Heart right ventricle (tissue), 16 donors: Measurements from ENCODE around the gene DCTN1. TPM values are rescaled to one million over a fixed set of nuclear protein-coding genes. Genes with fewer than 3 reads are reported as not detected.

Experiments used
- ATAC-seq, 8 donors: fragments of 200-7000 bp; cut with Tn5 transposase; one replicate each; pipeline ENCODE4 v1.9.1; 2020; ENCODE audit warnings: mild to moderate bottlenecking in 8 of 8, moderate library complexity in 8 of 8, moderate number of reproducible peaks in 1 of 8
- DNase-seq, 2 donors: peaks; one replicate each; pipeline ENCODE4 v3.0.0-alpha.2; 2020
- H3K27ac ChIP-seq, 10 donors: fragments of 200-600 bp; sonication (generic) in 2 of 10; one replicate each; pipeline versions ENCODE4 v1.5.0 to v1.8.0; 2020 to 2022; ENCODE audit warnings: mild to moderate bottlenecking in 3 of 10
- H3K27me3 ChIP-seq, 7 donors: fragments of 200-600 bp; one replicate each; pipeline ENCODE4 v1.8.0; 2021 to 2022; ENCODE audit warnings: mild to moderate bottlenecking in 2 of 7
- H3K36me3 ChIP-seq, 9 donors: fragments of 200-600 bp; sonication (generic) in 1 of 9; one replicate each; pipeline versions ENCODE4 v1.5.0 to v1.8.0; 2020 to 2022; ENCODE audit warnings: mild to moderate bottlenecking in 2 of 9
- H3K4me1 ChIP-seq, 9 donors: fragments of 200-600 bp; sonication (generic) in 1 of 9; one replicate each; pipeline versions ENCODE4 v1.5.0 to v1.8.0; 2020 to 2022; ENCODE audit warnings: mild to moderate bottlenecking in 4 of 9
- H3K4me3 ChIP-seq, 10 donors: fragments of 200-600 bp; sonication (generic) in 2 of 10; one replicate each; pipeline versions ENCODE4 v1.5.0 to v1.8.0; 2020 to 2022; ENCODE audit warnings: mild to moderate bottlenecking in 7 of 10, moderate library complexity in 2 of 10
- H3K9me3 ChIP-seq, 11 donors: fragments of 200-600 bp in 10 of 11; sonication (generic) in 2 of 11; one replicate each; pipeline versions ENCODE4 v1.5.0 to v1.8.0; 2013 to 2022; ENCODE audit warnings: mild to moderate bottlenecking in 2 of 11, control low read depth in 1 of 11, moderate library complexity in 1 of 11
- CTCF ChIP-seq, 9 donors: fragments of 200-600 bp; sonication (generic) in 2 of 9; IDR thresholded peaks; one replicate each; pipeline versions ENCODE4 v1.5.0 to v1.8.0; 2021 to 2022; ENCODE audit warnings: antibody characterized with exemption in 9 of 9, mild to moderate bottlenecking in 5 of 9, moderate library complexity in 1 of 9
- WGBS, 2 donors: extraction: QIAGEN DNeasy Blood & Tissue Kit; methylation state at CpG; one replicate each; pipeline ENCODE4 v1.1.7; 2013; ENCODE audit warnings: inconsistent platforms in 1 of 2; 5-methylcytosine and 5-hydroxymethylcytosine counted together
- intact Hi-C, 10 donors: fragments of 100-400 bp; cut with DNase I; formaldehyde crosslinking; loops; one replicate each; pipeline versions ENCODE4 v1.11.1 to v1.14.2; 2022
- polyA plus RNA-seq, 2 donors: library from polyadenylated mRNA; stranded (reverse); fragments of 200-250 nt; gene quantifications; one replicate each; pipeline ENCODE4 v1.2.3, GENCODE V29; 2013
- total RNA-seq, 10 donors: library from RNA; stranded (reverse); fragmentation: NEBNext Ultra II Directional in 3 of 10; extraction: Animal tissue kit (Norgen Biotek cat#: 25700) in 3 of 10; gene quantifications; one replicate each; pipeline versions ENCODE4 v1.2.1 to v1.2.4, GENCODE V29; 2021 to 2023
- donor health status: Arrhythmogenic right ventricular cardiomyopathy.
- donor health status: ischemic (EF 13 %, LVEDD 7.1; RV severe dilation, severe dysfunction).
- donor health status: healthy with polysubstance abuse.
- donor health status: DM: no; HTN: yes; CAD: no.
- donor health status: DM: no; HTN: no; CAD: no.
- donor health status: ischemic (EF 25% LVEDD 6.9; RV normal size, moderate dysfunction).
- donor health status: ischemic (EF 25% LVEDD 5.7; RV mildly dilated, moderate dysfunction).
- donor health status: healthy.
- donor health status: DM: yes; HTN: yes; CAD: no.
- donor health status: Ischemic cardiomyopathy.
- donor health status: ischemic (EF 35%, LVEDD 5.7; RV mildly dilated, moderate dysfunction).
- donor health status: nonischemic (EF 11% LVEDD 7.7; RV severe dilation, severe dysfunction).
- donor health status: DM: yes; HTN: yes; CAD: no.
- donor health status: PGD.
- donor health status: ischemic (EF 29% LVEDD 5.4; RV normal size, mild dysfunction).
- donor health status: nonischemic (EF 23%, LVEDD 6.1; RV moderate dilation, normal function).

DCTN1 gene
- total and polyA plus RNA-seq, 12 donors = 123 to 285 (median 183) TPM

- intact Hi-C loops = no loop called here
- Histone ChIP-seq H3K27me3 (no peaks in the 10 kb centered on the region), H3K4me1 (peaks cover 0 to 17% (median 14%) of the 10 kb centered on the region in 9 donors), H3K36me3 (peaks cover 0 to 62% (median 45%) of the 10 kb centered on the region in 9 donors), H3K9me3 (no peaks in the 10 kb centered on the region), H3K27ac (no peak overlapping the region), H3K4me3 (no peak overlapping the region)
- no peak for TF ChIP-seq CTCF (IDR thresholded peaks at IDR 0.05)
- WGBS, 2 donors = 84 to 85% methylated on average over 7 of the region's 7 CpGs
- ATAC-seq (no peak), DNase-seq (no peak)
These were observed 45.4 kb upstream of the DCTN1 start for GRCh38 chr2:74425523-74425922.

GRCh38 chr2:74424995-74425406 lies 44.9 kb upstream of the DCTN1 start:
- H3K36me3 ChIP-seq = peaks cover 0 to 56% (median 40%) of the 10 kb centered on the region in 9 donors
- no peaks in the 10 kb centered on the region for H3K9me3 ChIP-seq
- intact Hi-C loops = no loop called here
- no peaks in the 10 kb centered on the region for H3K27me3 ChIP-seq
- H3K4me3 ChIP-seq = no peak overlapping the region
- ATAC-seq = no peak
- no peak overlapping the region for H3K27ac ChIP-seq
- no peak for DNase-seq
- WGBS, 2 donors = 79% methylated on average over 5 of the region's 5 CpGs
- H3K4me1 ChIP-seq = peaks cover 0 to 19% (median 15%) of the 10 kb centered on the region in 9 donors
- TF ChIP-seq CTCF (IDR thresholded peaks at IDR 0.05) = no peak

GRCh38 chr2:74424139-74424992 lies 44.3 kb upstream of the DCTN1 start:
- H3K27me3 ChIP-seq = no peaks in the 10 kb centered on the region
- H3K4me3 ChIP-seq = no peak overlapping the region
- TF ChIP-seq CTCF (IDR thresholded peaks at IDR 0.05) = no peak
- H3K4me1 ChIP-seq = peaks cover 0 to 23% (median 15%) of the 10 kb centered on the region in 9 donors
- H3K36me3 ChIP-seq = peaks cover 0 to 50% (median 33%) of the 10 kb centered on the region in 9 donors
- WGBS, 2 donors = 82 to 85% methylated on average over 5 of the region's 5 CpGs
- no peak for DNase-seq
- no peak overlapping the region for H3K27ac ChIP-seq
- H3K9me3 ChIP-seq = no peaks in the 10 kb centered on the region
- ATAC-seq = no peak
- intact Hi-C loops = no loop called here

GRCh38 chr2:74423231-74424095 lies 43.4 kb upstream of the DCTN1 start:
- no peaks in the 10 kb centered on the region for H3K27me3 ChIP-seq
- no peak for ATAC-seq
- peaks cover 0 to 41% (median 24%) of the 10 kb centered on the region in 9 donors for H3K36me3 ChIP-seq
- H3K4me3 ChIP-seq = no peak overlapping the region
- peaks cover 3 to 32% (median 23%) of the 10 kb centered on the region in 9 donors for H3K4me1 ChIP-seq
- intact Hi-C loops = no loop called here
- no peaks in the 10 kb centered on the region for H3K9me3 ChIP-seq
- WGBS, 2 donors = 76 to 79% methylated on average over 9 of the region's 9 CpGs
- no peak overlapping the region for H3K27ac ChIP-seq
- TF ChIP-seq CTCF (IDR thresholded peaks at IDR 0.05) = no peak
- DNase-seq = no peak
